IPS-18c (cell line): ENCODE data around the gene NOL6.

Experiments
- H3K4me3 ChIP-seq: 2 replicates; pipeline ENCODE4 v1.7.0; 2013; ENCODE audit warnings: low read depth, mild to moderate bottlenecking, low read length, moderate library complexity; ENCODE audit not compliant: insufficient read depth
- H3K9me3 ChIP-seq: one replicate; pipeline ENCODE4 v1.6.1; 2013; ENCODE audit warnings: mild to moderate bottlenecking, low read length, moderate library complexity; ENCODE audit not compliant: control insufficient read depth, insufficient read depth

The NOL6 gene

GRCh38 chr9:33475357-33475756, 1.6 kb upstream of the NOL6 start:
- Histone ChIP-seq H3K4me3 (no peak overlapping the region), H3K9me3 (no peaks in the 10 kb centered on the region)

- no peaks in the 10 kb centered on the region for H3K9me3 ChIP-seq
- peak overlapping the region; percentile 96 for H3K4me3 ChIP-seq
Observed at GRCh38 chr9:33472881-33473615, 676 bp downstream of the NOL6 start.

- 0 out of 2 replicates have a peak overlapping the region, but pooled peaks have one; percentile 9 for H3K4me3 ChIP-seq
- no peaks in the 10 kb centered on the region for H3K9me3 ChIP-seq
Observed at GRCh38 chr9:33472171-33472880, 1.4 kb downstream of the NOL6 start.

GRCh38 chr9:33471361-33471760, 2.4 kb downstream of the NOL6 start:
- H3K9me3 ChIP-seq = no peaks in the 10 kb centered on the region
- H3K4me3 ChIP-seq = no peak overlapping the region

- no peak overlapping the region for H3K4me3 ChIP-seq
- no peaks in the 10 kb centered on the region for H3K9me3 ChIP-seq
Observed at GRCh38 chr9:33469891-33470290, 3.8 kb downstream of the NOL6 start.

- no peaks in the 10 kb centered on the region for H3K9me3 ChIP-seq
- H3K4me3 ChIP-seq = no peak overlapping the region
Observed at GRCh38 chr9:33468797-33469621, 4.7 kb downstream of the NOL6 start.

GRCh38 chr9:33468215-33468730, 5.5 kb downstream of the NOL6 start:
- Histone ChIP-seq H3K4me3 (no peak overlapping the region), H3K9me3 (no peaks in the 10 kb centered on the region)

- no peaks in the 10 kb centered on the region for H3K9me3 ChIP-seq
- H3K4me3 ChIP-seq = no peak overlapping the region
Observed at GRCh38 chr9:33467526-33467925, 6.2 kb downstream of the NOL6 start.

- Histone ChIP-seq H3K9me3 (no peaks in the 10 kb centered on the region), H3K4me3 (no peak overlapping the region)
Observed at GRCh38 chr9:33466565-33467495, 6.9 kb downstream of the NOL6 start.

- no peak overlapping the region for H3K4me3 ChIP-seq
- H3K9me3 ChIP-seq = no peaks in the 10 kb centered on the region
Observed at GRCh38 chr9:33465596-33466564, 7.8 kb downstream of the NOL6 start.

- H3K9me3 ChIP-seq = no peaks in the 10 kb centered on the region
- H3K4me3 ChIP-seq = no peak overlapping the region
Observed at GRCh38 chr9:33465096-33465495, 8.6 kb downstream of the NOL6 start.

- H3K9me3 ChIP-seq = no peaks in the 10 kb centered on the region
- H3K4me3 ChIP-seq = no peak overlapping the region
Observed at GRCh38 chr9:33464045-33464636, 9.6 kb downstream of the NOL6 start.

- no peak overlapping the region for H3K4me3 ChIP-seq
- H3K9me3 ChIP-seq = no peaks in the 10 kb centered on the region
Observed at GRCh38 chr9:33463151-33463550, 10.6 kb downstream of the NOL6 start.

- Histone ChIP-seq H3K4me3 (no peak overlapping the region), H3K9me3 (no peaks in the 10 kb centered on the region)
Observed at GRCh38 chr9:33461492-33461891, 12.2 kb downstream of the NOL6 start.

- Histone ChIP-seq H3K4me3 (no peak overlapping the region), H3K9me3 (no peaks in the 10 kb centered on the region)
Observed at GRCh38 chr9:33460854-33461253, 12.9 kb downstream of the NOL6 start.
